HepG2 (cell line): ENCODE results near the gene HPCAL1. TPM values are rescaled to one million over a fixed set of nuclear protein-coding genes. Genes with fewer than 3 reads are reported as not detected.

Experiments used
- AGO2 ChIP-seq: fragments of 200-400 bp; formaldehyde crosslinking; optimal IDR thresholded peaks from 2 replicates; pipeline ENCODE3; 2017; ENCODE audit warnings: mild to moderate bottlenecking, low read depth, low read length, moderate library complexity
- HOXD1 ChIP-seq: sonication (generic); formaldehyde crosslinking; IDR thresholded peaks from 2 replicates; pipeline ENCODE4 v1.5.0; 2020; ENCODE audit warnings: missing genetic modification reagents
- KAT8 ChIP-seq: IDR thresholded peaks from 2 replicates; pipeline ENCODE4 v1.6.1; 2016; ENCODE audit warnings: missing genetic modification reagents, missing compliant biosample characterization
- PPARG ChIP-seq: conservative IDR thresholded peaks from 2 replicates; pipeline ENCODE4 v1.6.1; 2016; ENCODE audit warnings: missing biosample characterization, missing genetic modification reagents
- RBAK ChIP-seq: sonication (generic); formaldehyde crosslinking; IDR thresholded peaks from 2 replicates; pipeline ENCODE4 v1.5.1; 2020; ENCODE audit warnings: mild to moderate bottlenecking, missing genetic modification reagents
- SRY ChIP-seq: sonication (generic); formaldehyde crosslinking; IDR thresholded peaks from 2 replicates; pipeline ENCODE4 v1.8.0; 2022; ENCODE audit warnings: mild to moderate bottlenecking, missing genetic modification reagents
- TERF1 ChIP-seq: sonication (generic); formaldehyde crosslinking; IDR thresholded peaks from 2 replicates; pipeline ENCODE4 v1.8.0; 2022; ENCODE audit warnings: mild to moderate bottlenecking, missing genetic modification reagents, moderate library complexity
- ZBTB33 ChIP-seq: sonication (generic); formaldehyde crosslinking; IDR thresholded peaks from 2 replicates; pipeline ENCODE4 v1.4.0; 2020; ENCODE audit warnings: missing genetic modification reagents
- ZC3H4 ChIP-seq: sonication (generic); formaldehyde crosslinking; IDR thresholded peaks from 2 replicates; pipeline ENCODE4 v1.4.0; 2020; ENCODE audit warnings: missing genetic modification reagents, borderline replicate concordance
- ZFYVE20 ChIP-seq: sonication (generic); formaldehyde crosslinking; IDR thresholded peaks from 2 replicates; pipeline ENCODE4 v1.8.0; 2023; ENCODE audit warnings: low read depth, mild to moderate bottlenecking, moderate library complexity, missing genetic modification reagents, borderline replicate concordance
- ZNF12 ChIP-seq: sonication (generic); formaldehyde crosslinking; IDR thresholded peaks from 2 replicates; pipeline ENCODE4 v1.5.0; 2020; ENCODE audit warnings: missing genetic modification reagents
- ZNF224 ChIP-seq: sonication (generic); formaldehyde crosslinking; IDR thresholded peaks from 2 replicates; pipeline ENCODE4 v1.5.0; 2020; ENCODE audit warnings: mild to moderate bottlenecking, missing genetic modification reagents
- ZNF556 ChIP-seq: sonication (generic); formaldehyde crosslinking; IDR thresholded peaks from 2 replicates; pipeline ENCODE4 v1.4.0; 2020; ENCODE audit warnings: mild to moderate bottlenecking, missing genetic modification reagents, borderline replicate concordance
- polyA plus RNA-seq, 8 experiments: library from polyadenylated mRNA; depleted of rRNA in 3 of 8; stranded (reverse) in 7 of 8; unstranded in 1 of 8; fragments of >200 nt; fragmentation: Illumina TruSeq in 4 of 8; extraction: Trizol in 4 of 8; gene quantifications; 2 replicates each; pipeline versions ENCODE4 v1.2.1 to v1.2.3, GENCODE V29; 2011 to 2016; ENCODE audit warnings: low read depth in 4 of 8, missing spikeins in 1 of 8, mixed read lengths in 1 of 8; ENCODE audit not compliant: insufficient read depth in 1 of 8
- total RNA-seq, 5 experiments: library from RNA; depleted of rRNA; stranded (reverse); fragments of >200 nt; fragmentation: Illumina TruSeq; extraction: Trizol; gene quantifications; 2 replicates each; pipeline ENCODE4 v1.2.3, GENCODE V29; 2016; ENCODE audit warnings: low read depth in 1 of 5
- TF ChIP-seq, protein P1 (sequence below): IDR thresholded peaks from 2 replicates; pipeline ENCODE4 v1.6.1; 2016; ENCODE audit warnings: control low read depth
- TF ChIP-seq, protein P2 (sequence below): sonication (generic); formaldehyde crosslinking; IDR thresholded peaks from 2 replicates; pipeline ENCODE4 v1.8.1; 2023; ENCODE audit warnings: mild to moderate bottlenecking, inconsistent platforms, moderate library complexity, missing genetic modification reagents, borderline replicate concordance
- TF ChIP-seq, protein P3 (sequence below): sonication (generic); formaldehyde crosslinking; IDR thresholded peaks from 2 replicates; pipeline ENCODE4 v1.4.0; 2020; ENCODE audit warnings: missing genetic modification reagents
- TF ChIP-seq, protein P4 (sequence below): sonication (generic); formaldehyde crosslinking; IDR thresholded peaks from 2 replicates; pipeline ENCODE4 v1.5.1; 2020; ENCODE audit warnings: mild to moderate bottlenecking, missing genetic modification reagents, moderate library complexity

HPCAL1 gene
- total and polyA plus RNA-seq, 2 of the 13 experiments (the other 11 are each of a cell fraction or from before 2014, with no cell fraction given): 29.5 to 29.9 TPM

- TF ChIP-seq ZC3H4 (no peak), ZFYVE20 (CRISPR knock-in tag) (no peak), ZNF12 (CRISPR knock-in tag) (no peak), SRY (0 out of 2 replicates have a peak, but pooled peaks have one; percentile 42), ZBTB33 (CRISPR knock-in tag) (no peak), PPARG (no peak), RBAK (no peak), ZNF224 (CRISPR knock-in tag) (0 out of 2 replicates have a peak, but pooled peaks have one; percentile 39), TERF1 (CRISPR knock-in tag) (no peak), HOXD1 (peak; percentile 47; the same call in 1 of the 2 replicates), AGO2 (peak; percentile 74), ZNF556 (CRISPR knock-in tag) (no peak), KAT8 (CRISPR knock-in tag) (no peak)
- TF ChIP-seq, protein P1, sequence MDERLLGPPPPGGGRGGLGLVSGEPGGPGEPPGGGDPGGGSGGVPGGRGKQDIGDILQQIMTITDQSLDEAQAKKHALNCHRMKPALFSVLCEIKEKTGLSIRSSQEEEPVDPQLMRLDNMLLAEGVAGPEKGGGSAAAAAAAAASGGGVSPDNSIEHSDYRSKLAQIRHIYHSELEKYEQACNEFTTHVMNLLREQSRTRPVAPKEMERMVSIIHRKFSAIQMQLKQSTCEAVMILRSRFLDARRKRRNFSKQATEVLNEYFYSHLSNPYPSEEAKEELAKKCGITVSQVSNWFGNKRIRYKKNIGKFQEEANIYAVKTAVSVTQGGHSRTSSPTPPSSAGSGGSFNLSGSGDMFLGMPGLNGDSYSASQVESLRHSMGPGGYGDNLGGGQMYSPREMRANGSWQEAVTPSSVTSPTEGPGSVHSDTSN (CRISPR knock-in tag): no peak; the same call in 1 of the 2 replicates
- TF ChIP-seq, protein P2, sequence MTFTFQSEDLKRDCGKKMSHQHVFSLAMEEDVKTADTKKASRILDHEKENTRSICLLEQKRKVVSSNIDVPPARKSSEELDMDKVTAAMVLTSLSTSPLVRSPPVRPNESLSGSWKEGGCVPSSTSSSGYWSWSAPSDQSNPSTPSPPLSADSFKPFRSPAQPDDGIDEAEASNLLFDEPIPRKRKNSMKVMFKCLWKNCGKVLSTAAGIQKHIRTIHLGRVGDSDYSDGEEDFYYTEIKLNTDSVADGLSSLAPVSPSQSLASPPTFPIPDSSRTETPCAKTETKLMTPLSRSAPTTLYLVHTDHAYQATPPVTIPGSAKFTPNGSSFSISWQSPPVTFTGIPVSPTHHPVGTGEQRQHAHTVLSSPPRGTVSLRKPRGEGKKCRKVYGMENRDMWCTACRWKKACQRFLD (CRISPR knock-in tag): 0 out of 2 replicates have a peak, but pooled peaks have one; percentile 26
- TF ChIP-seq, protein P3, sequence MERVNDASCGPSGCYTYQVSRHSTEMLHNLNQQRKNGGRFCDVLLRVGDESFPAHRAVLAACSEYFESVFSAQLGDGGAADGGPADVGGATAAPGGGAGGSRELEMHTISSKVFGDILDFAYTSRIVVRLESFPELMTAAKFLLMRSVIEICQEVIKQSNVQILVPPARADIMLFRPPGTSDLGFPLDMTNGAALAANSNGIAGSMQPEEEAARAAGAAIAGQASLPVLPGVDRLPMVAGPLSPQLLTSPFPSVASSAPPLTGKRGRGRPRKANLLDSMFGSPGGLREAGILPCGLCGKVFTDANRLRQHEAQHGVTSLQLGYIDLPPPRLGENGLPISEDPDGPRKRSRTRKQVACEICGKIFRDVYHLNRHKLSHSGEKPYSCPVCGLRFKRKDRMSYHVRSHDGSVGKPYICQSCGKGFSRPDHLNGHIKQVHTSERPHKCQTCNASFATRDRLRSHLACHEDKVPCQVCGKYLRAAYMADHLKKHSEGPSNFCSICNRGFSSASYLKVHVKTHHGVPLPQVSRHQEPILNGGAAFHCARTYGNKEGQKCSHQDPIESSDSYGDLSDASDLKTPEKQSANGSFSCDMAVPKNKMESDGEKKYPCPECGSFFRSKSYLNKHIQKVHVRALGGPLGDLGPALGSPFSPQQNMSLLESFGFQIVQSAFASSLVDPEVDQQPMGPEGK (CRISPR knock-in tag): no peak
- TF ChIP-seq, protein P4, sequence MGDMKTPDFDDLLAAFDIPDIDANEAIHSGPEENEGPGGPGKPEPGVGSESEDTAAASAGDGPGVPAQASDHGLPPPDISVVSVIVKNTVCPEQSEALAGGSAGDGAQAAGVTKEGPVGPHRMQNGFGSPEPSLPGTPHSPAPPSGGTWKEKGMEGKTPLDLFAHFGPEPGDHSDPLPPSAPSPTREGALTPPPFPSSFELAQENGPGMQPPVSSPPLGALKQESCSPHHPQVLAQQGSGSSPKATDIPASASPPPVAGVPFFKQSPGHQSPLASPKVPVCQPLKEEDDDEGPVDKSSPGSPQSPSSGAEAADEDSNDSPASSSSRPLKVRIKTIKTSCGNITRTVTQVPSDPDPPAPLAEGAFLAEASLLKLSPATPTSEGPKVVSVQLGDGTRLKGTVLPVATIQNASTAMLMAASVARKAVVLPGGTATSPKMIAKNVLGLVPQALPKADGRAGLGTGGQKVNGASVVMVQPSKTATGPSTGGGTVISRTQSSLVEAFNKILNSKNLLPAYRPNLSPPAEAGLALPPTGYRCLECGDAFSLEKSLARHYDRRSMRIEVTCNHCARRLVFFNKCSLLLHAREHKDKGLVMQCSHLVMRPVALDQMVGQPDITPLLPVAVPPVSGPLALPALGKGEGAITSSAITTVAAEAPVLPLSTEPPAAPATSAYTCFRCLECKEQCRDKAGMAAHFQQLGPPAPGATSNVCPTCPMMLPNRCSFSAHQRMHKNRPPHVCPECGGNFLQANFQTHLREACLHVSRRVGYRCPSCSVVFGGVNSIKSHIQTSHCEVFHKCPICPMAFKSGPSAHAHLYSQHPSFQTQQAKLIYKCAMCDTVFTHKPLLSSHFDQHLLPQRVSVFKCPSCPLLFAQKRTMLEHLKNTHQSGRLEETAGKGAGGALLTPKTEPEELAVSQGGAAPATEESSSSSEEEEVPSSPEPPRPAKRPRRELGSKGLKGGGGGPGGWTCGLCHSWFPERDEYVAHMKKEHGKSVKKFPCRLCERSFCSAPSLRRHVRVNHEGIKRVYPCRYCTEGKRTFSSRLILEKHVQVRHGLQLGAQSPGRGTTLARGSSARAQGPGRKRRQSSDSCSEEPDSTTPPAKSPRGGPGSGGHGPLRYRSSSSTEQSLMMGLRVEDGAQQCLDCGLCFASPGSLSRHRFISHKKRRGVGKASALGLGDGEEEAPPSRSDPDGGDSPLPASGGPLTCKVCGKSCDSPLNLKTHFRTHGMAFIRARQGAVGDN (CRISPR knock-in tag): peak; percentile 79
Observed at GRCh38 chr2:10326151-10326616, 23.5 kb downstream of the HPCAL1 start (continued).
